GM12878 (cell line): ENCODE measurements around the gene FYB1. TPM values are rescaled to one million over a fixed set of nuclear protein-coding genes. Genes with fewer than 3 reads are reported as not detected.

Experiments
- ATAC-seq: fragments of 200-7000 bp; cut with Tn5 transposase; 3 replicates; pipeline ENCODE4 v1.9.1; 2020; ENCODE audit warnings: mild to moderate bottlenecking, moderate library complexity
- BruUV-seq: library from RNA; stranded (reverse); fragments of 400-500 nt; replicated peaks from 2 replicates; lab custom pipeline; 2021; lab: Mats Ljungman, UMichigan
- CTCF ChIA-PET: fragments of 300-600 bp; sonication (Branson Sonifier 250); formaldehyde crosslinking; extraction: SDS; loops from one replicate; lab custom pipeline; 2021; ENCODE audit warnings: inconsistent platforms; lab: Yijun Ruan, JAX
- POLR2A ChIA-PET: fragments of 350-600 bp; formaldehyde crosslinking; extraction: SDS; loops from one replicate; lab custom pipeline; 2021; ENCODE audit warnings: inconsistent platforms; lab: Charles Lee
- RAD21 ChIA-PET: fragments of 300-600 bp; sonication (Branson Sonifier 250); formaldehyde crosslinking; loops from one replicate; lab custom pipeline; 2023; ENCODE audit warnings: antibody characterized with exemption; ENCODE audit not compliant: unreplicated experiment; lab: Charles Lee
- SMC1A ChIA-PET: fragments of 300-600 bp; sonication (Branson Sonifier 250); formaldehyde crosslinking; loops from one replicate; lab custom pipeline; 2023; ENCODE audit not compliant: unreplicated experiment, uncharacterized antibody; lab: Charles Lee
- DNase-seq: peaks from one replicate; pipeline ENCODE4 v3.0.0-alpha.2; 2011; ENCODE audit warnings: low read depth, low spot score
- FAIRE-seq: peaks from 3 replicates; lab custom pipeline; 2011; peaks lifted over from hg19 to GRCh38; lab: Jason Lieb, UNC
- H2AFZ ChIP-seq: 2 replicates; pipeline ENCODE4 v1.6.0; 2011; ENCODE audit warnings: low read depth, low read length, control low read depth; ENCODE audit not compliant: control insufficient read depth
- H3K27ac ChIP-seq: 2 replicates; pipeline ENCODE4 v1.5.1; 2011; ENCODE audit warnings: control low read depth; ENCODE audit not compliant: control insufficient read depth, insufficient read depth
- H3K27me3 ChIP-seq, 2 experiments: replicated peaks in 1 of 2; 2 replicates each; pipeline versions ENCODE4 v1.6.0 to v1.6.1; 2011; ENCODE audit warnings: low read length in 1 of 2; ENCODE audit not compliant: control insufficient read depth in 2 of 2, insufficient read depth in 2 of 2
- H3K36me3 ChIP-seq, 2 experiments: 2 replicates each; pipeline ENCODE4 v1.5.1; 2011; ENCODE audit warnings: low read length in 1 of 2; ENCODE audit not compliant: control insufficient read depth in 2 of 2, insufficient read depth in 2 of 2
- H3K4me1 ChIP-seq: 2 replicates; pipeline ENCODE4 v1.6.1; 2011; ENCODE audit warnings: mild to moderate bottlenecking, low read length, moderate library complexity, mixed read lengths; ENCODE audit not compliant: control insufficient read depth, insufficient read depth
- H3K4me2 ChIP-seq: 2 replicates; pipeline ENCODE4 v1.6.0; 2011; ENCODE audit warnings: control low read depth; ENCODE audit not compliant: control insufficient read depth, insufficient read depth
- H3K4me3 ChIP-seq: fragments of 200-600 bp; sonication (generic); 2 replicates; pipeline ENCODE4 v1.5.1; 2016
- H3K79me2 ChIP-seq: 2 replicates; pipeline ENCODE4 v1.6.0; 2011; ENCODE audit warnings: low read length; ENCODE audit not compliant: control insufficient read depth, insufficient read depth
- H3K9ac ChIP-seq: 2 replicates; pipeline ENCODE4 v1.8.0; 2011; ENCODE audit warnings: low read length, control low read depth, mixed read lengths; ENCODE audit not compliant: control insufficient read depth, insufficient read depth
- H3K9me3 ChIP-seq: replicated peaks from 3 replicates; pipeline ENCODE4 v1.5.1; 2011; ENCODE audit warnings: mild to moderate bottlenecking, low read length; ENCODE audit not compliant: control insufficient read depth, insufficient read depth
- H4K20me1 ChIP-seq: 2 replicates; pipeline ENCODE4 v1.6.0; 2011; ENCODE audit not compliant: control insufficient read depth, insufficient read depth
- KAT2A ChIP-seq: conservative IDR thresholded peaks from 2 replicates; pipeline ENCODE4 v1.6.1; 2011; ENCODE audit warnings: low read depth, low read length; ENCODE audit not compliant: control insufficient read depth
- MEF2B ChIP-seq: fragments of 450-650 bp; IDR thresholded peaks from 2 replicates; pipeline ENCODE4 v1.6.1; 2018; ENCODE audit warnings: mild to moderate bottlenecking, moderate library complexity; ENCODE audit not compliant: partially characterized antibody, poor library complexity, severe bottlenecking
- MXI1 ChIP-seq: fragments of 150-350 bp; IDR thresholded peaks from 2 replicates; pipeline ENCODE4 v1.6.1; 2011; ENCODE audit warnings: low read depth, mild to moderate bottlenecking, inconsistent platforms, low read length, improper control_type of control experiment
- MYB ChIP-seq: fragments of 150-350 bp; IDR thresholded peaks from 2 replicates; pipeline ENCODE4 v1.6.1; 2014; ENCODE audit warnings: mild to moderate bottlenecking, low read depth, low read length, borderline replicate concordance
- NFYB ChIP-seq: IDR thresholded peaks from 2 replicates; pipeline ENCODE4 v1.6.1; 2011; ENCODE audit warnings: low read depth, mild to moderate bottlenecking, low read length, improper control_type of control experiment, moderate library complexity; ENCODE audit not compliant: insufficient read depth
- RAD21 ChIP-seq: IDR thresholded peaks from 2 replicates; pipeline ENCODE4 v1.6.1; 2011; ENCODE audit warnings: mild to moderate bottlenecking, low read depth, low read length, moderate library complexity; ENCODE audit not compliant: insufficient read depth
- RFX5 ChIP-seq: IDR thresholded peaks from 2 replicates; pipeline ENCODE4 v1.6.1; 2011; ENCODE audit warnings: low read depth, low read length, improper control_type of control experiment
- RUNX3 ChIP-seq: IDR thresholded peaks from 2 replicates; pipeline ENCODE4 v1.6.1; 2012; ENCODE audit warnings: low read length, inconsistent platforms
- SPI1 ChIP-seq: IDR thresholded peaks from 2 replicates; pipeline ENCODE4 v1.6.1; 2011; ENCODE audit warnings: low read depth, mild to moderate bottlenecking, low read length, moderate library complexity, borderline replicate concordance; ENCODE audit not compliant: insufficient read depth
- ZNF622 ChIP-seq: fragments of 450-650 bp; IDR thresholded peaks from 2 replicates; pipeline ENCODE4 v1.6.1; 2017; ENCODE audit warnings: mild to moderate bottlenecking, inconsistent platforms
- WGBS: methylation state at CpG from one replicate; pipeline ENCODE4 v1.1.6; 2016; ENCODE audit warnings: low lambda C conversion rate; ENCODE audit not compliant: insufficient replicate concordance, insufficient coverage; ENCODE audit errors: missing lambda C conversion rate; 5-methylcytosine and 5-hydroxymethylcytosine counted together
- in situ Hi-C: fragments of 300-500 bp; cut with MboI; formaldehyde crosslinking; loops from 9 replicates; pipeline ENCODE4 v1.14.3; 2018; ENCODE audit warnings: mixed read lengths
- intact Hi-C: fragments of 100-400 bp; cut with micrococcal nuclease; formaldehyde crosslinking; loops from one replicate; pipeline ENCODE4 v1.14.2; 2022; ENCODE audit not compliant: unreplicated experiment
- polyA plus RNA-seq, 11 experiments: library from polyadenylated mRNA; depleted of rRNA in 4 of 11; unstranded in 6 of 11; stranded (reverse) in 5 of 11; fragments of >200 nt; fragmentation: Nextera tagmentation in 4 of 11; fragmentation: Illumina TruSeq in 1 of 11; extraction: Ambion mirVana in 4 of 11; extraction: Trizol in 1 of 11; gene quantifications; 1 replicate in 1 of 11; 2 replicates in 10 of 11; pipeline versions ENCODE4 v1.2.1 to v1.2.3, GENCODE V29; 2011 to 2016; ENCODE audit warnings: inconsistent platforms in 2 of 11, missing spikeins in 2 of 11, low read depth in 1 of 11
- total RNA-seq, 4 experiments: library from RNA; depleted of rRNA in 3 of 4; stranded (reverse); fragments of >200 nt in 3 of 4; fragmentation: Illumina TruSeq in 1 of 4; extraction: Trizol in 1 of 4; gene quantifications; 2 replicates each; pipeline versions ENCODE4 v1.2.1 to v1.2.3, GENCODE V29; 2013 to 2021
- TF ChIP-seq, protein P1 (sequence below): IDR thresholded peaks from 2 replicates; pipeline ENCODE4 v1.6.1; 2011; ENCODE audit warnings: low read depth, mild to moderate bottlenecking, low read length, moderate library complexity, borderline replicate concordance; ENCODE audit errors: extremely low read depth
- TF ChIP-seq, protein P2 (sequence below), 3 experiments: IDR thresholded peaks in 2 of 3; conservative IDR thresholded peaks in 1 of 3; 2 replicates each; pipeline ENCODE4 v1.5.1; 2011; ENCODE audit warnings: low read depth in 3 of 3, low read length in 3 of 3, mild to moderate bottlenecking in 3 of 3, control low read depth in 2 of 3, moderate library complexity in 2 of 3, inconsistent platforms in 1 of 3, mixed read lengths in 1 of 3; ENCODE audit not compliant: control insufficient read depth in 2 of 3, insufficient read depth in 1 of 3; ENCODE audit errors: extremely low read depth in 1 of 3
- TF ChIP-seq, protein P3 (sequence below): fragments of 450-650 bp; IDR thresholded peaks from 2 replicates; pipeline ENCODE4 v1.6.1; 2014; ENCODE audit warnings: mild to moderate bottlenecking
- TF ChIP-seq, protein P4 (sequence below): IDR thresholded peaks from 2 replicates; pipeline ENCODE4 v1.6.1; 2012; ENCODE audit warnings: low read depth, low read length, improper control_type of control experiment

FYB1 gene
- total and polyA plus RNA-seq, 10 of the 15 experiments (the other 5 are each of a cell fraction or from before 2014, with no cell fraction given): 0.06 to 4.3 (median 0.25) TPM; not detected in 2

DNA sequence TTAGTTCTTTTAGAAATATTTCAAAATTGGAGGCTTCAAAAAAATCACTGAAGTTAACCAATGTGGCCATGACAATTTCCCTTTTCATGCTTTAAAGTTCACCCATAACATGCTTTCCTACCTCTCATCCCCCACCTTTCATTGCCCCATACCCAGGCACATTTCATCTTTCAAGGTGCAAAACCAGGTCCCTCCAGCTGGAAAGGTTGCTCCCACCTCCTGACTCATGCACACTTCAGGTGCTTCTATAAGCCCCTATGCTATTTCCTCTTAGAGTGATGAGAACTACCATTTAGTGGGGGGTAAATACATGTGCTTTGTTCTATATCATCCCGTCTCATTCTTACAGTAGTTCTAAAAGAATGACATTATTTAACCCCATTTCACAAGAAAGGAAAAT is 15.4 kb downstream of the FYB1 start (continued):
- TF ChIP-seq SPI1: no peak
- TF ChIP-seq MEF2B: no peak
- TF ChIP-seq RFX5: no peak
- TF ChIP-seq, protein P1, sequence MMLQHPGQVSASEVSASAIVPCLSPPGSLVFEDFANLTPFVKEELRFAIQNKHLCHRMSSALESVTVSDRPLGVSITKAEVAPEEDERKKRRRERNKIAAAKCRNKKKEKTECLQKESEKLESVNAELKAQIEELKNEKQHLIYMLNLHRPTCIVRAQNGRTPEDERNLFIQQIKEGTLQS: no peak
- no peak for TF ChIP-seq RAD21
- no peak for TF ChIP-seq MXI1
- TF ChIP-seq, protein P2, sequence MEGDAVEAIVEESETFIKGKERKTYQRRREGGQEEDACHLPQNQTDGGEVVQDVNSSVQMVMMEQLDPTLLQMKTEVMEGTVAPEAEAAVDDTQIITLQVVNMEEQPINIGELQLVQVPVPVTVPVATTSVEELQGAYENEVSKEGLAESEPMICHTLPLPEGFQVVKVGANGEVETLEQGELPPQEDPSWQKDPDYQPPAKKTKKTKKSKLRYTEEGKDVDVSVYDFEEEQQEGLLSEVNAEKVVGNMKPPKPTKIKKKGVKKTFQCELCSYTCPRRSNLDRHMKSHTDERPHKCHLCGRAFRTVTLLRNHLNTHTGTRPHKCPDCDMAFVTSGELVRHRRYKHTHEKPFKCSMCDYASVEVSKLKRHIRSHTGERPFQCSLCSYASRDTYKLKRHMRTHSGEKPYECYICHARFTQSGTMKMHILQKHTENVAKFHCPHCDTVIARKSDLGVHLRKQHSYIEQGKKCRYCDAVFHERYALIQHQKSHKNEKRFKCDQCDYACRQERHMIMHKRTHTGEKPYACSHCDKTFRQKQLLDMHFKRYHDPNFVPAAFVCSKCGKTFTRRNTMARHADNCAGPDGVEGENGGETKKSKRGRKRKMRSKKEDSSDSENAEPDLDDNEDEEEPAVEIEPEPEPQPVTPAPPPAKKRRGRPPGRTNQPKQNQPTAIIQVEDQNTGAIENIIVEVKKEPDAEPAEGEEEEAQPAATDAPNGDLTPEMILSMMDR (IDR thresholded peaks at IDR 0.05 in 2 of 3, conservative IDR thresholded peaks at IDR 0.05 in 1 of 3; ENCODE audit: control insufficient read depth in 2 of 3, extremely low read depth in 1 of 3, insufficient read depth in 1 of 3, low read depth in 3 of 3, low read length in 3 of 3): no peak
- TF ChIP-seq KAT2A: no peak
- TF ChIP-seq, all 136 proteins: peak for 0

DNA sequence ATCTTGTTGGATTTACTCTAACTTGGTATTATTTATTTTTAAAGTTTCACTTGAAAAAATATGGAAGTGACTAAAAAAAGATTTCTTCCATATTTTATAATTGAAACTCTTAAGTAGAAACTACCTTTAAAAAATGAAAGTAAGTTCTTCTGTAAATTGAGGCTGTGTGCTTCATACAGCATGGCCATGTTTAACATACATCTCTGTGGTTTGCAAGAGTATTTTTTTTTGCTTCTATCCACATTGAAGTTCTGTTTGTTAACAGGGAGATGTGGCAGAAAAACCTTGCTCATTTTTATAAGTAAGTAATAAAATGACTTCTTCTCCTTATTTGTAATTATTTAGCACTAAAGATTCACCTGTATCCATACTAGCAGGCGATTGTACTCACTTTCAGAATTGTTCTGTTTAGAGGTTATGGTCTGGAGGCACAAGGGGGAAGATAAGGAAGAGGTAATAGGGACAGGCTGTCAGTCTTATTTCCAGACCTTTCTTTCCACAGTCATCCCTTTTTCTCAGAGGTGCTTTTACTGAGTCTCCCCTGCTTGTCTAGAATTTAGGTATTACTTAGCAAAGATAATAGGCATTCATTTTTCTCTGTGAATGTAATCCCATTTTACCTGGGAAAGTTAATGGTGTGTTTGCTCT is 16.0 kb downstream of the FYB1 start:
- ChIA-PET RAD21 (interaction anchor here (0.8 to 1.3 kb wide), 2 partner anchors 14 to 52 kb away, joined by 3 to 4 read pairs; no protein-coding TSS in a partner anchor), POLR2A (no interaction called here), SMC1A (interaction anchor here (0.9 kb wide), 1 partner anchor 9 kb away, joined by 3 read pairs; no protein-coding TSS in a partner anchor), CTCF (interaction anchor here (2.0 kb wide), 1 partner anchor 14 kb away, joined by 9 read pairs; no protein-coding TSS in a partner anchor)
- no peaks in the 10 kb centered on the region for H3K9me3 ChIP-seq
- no peaks in the 10 kb centered on the region for H3K27me3 ChIP-seq
- DNase-seq: no peak
- H3K9ac ChIP-seq: no peak overlapping the region
- no peak for FAIRE-seq
- H3K27ac ChIP-seq: no peak overlapping the region
- in situ Hi-C loops: no loop called here
- no peak overlapping the region for H3K4me3 ChIP-seq
- no TSS peak for BruUV-seq
- no peak for ATAC-seq
- no peaks in the 10 kb centered on the region for H4K20me1 ChIP-seq
- no peak overlapping the region; the same call in 1 of the 2 replicates for H3K4me2 ChIP-seq
- H2AFZ ChIP-seq: no peak overlapping the region; the same call in 1 of the 2 replicates
- no peaks in the 10 kb centered on the region for H3K36me3 ChIP-seq
- H3K4me1 ChIP-seq: no peaks in the 10 kb centered on the region
- intact Hi-C loops: no loop called here
- WGBS: 32% methylated on average over 1 of the region's 1 CpG
- H3K79me2 ChIP-seq: no peaks in the 10 kb centered on the region
- TF ChIP-seq NFYB (no peak), RUNX3 (no peak), MYB (no peak), ZNF622 (no peak)
- TF ChIP-seq, protein P3, sequence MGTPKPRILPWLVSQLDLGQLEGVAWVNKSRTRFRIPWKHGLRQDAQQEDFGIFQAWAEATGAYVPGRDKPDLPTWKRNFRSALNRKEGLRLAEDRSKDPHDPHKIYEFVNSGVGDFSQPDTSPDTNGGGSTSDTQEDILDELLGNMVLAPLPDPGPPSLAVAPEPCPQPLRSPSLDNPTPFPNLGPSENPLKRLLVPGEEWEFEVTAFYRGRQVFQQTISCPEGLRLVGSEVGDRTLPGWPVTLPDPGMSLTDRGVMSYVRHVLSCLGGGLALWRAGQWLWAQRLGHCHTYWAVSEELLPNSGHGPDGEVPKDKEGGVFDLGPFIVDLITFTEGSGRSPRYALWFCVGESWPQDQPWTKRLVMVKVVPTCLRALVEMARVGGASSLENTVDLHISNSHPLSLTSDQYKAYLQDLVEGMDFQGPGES: no peak
- TF ChIP-seq, protein P4, sequence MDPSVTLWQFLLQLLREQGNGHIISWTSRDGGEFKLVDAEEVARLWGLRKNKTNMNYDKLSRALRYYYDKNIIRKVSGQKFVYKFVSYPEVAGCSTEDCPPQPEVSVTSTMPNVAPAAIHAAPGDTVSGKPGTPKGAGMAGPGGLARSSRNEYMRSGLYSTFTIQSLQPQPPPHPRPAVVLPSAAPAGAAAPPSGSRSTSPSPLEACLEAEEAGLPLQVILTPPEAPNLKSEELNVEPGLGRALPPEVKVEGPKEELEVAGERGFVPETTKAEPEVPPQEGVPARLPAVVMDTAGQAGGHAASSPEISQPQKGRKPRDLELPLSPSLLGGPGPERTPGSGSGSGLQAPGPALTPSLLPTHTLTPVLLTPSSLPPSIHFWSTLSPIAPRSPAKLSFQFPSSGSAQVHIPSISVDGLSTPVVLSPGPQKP: no peak
- TF ChIP-seq, protein P1: no peak
